NCI-H1092 (cell line): ENCODE measurements around the gene TREX2.

Experiments used
- DNase-seq: peaks from one replicate; lab custom pipeline; 2025; lab: John Stamatoyannopoulos, UW

Gene TREX2, protein sequence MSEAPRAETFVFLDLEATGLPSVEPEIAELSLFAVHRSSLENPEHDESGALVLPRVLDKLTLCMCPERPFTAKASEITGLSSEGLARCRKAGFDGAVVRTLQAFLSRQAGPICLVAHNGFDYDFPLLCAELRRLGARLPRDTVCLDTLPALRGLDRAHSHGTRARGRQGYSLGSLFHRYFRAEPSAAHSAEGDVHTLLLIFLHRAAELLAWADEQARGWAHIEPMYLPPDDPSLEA

DNA sequence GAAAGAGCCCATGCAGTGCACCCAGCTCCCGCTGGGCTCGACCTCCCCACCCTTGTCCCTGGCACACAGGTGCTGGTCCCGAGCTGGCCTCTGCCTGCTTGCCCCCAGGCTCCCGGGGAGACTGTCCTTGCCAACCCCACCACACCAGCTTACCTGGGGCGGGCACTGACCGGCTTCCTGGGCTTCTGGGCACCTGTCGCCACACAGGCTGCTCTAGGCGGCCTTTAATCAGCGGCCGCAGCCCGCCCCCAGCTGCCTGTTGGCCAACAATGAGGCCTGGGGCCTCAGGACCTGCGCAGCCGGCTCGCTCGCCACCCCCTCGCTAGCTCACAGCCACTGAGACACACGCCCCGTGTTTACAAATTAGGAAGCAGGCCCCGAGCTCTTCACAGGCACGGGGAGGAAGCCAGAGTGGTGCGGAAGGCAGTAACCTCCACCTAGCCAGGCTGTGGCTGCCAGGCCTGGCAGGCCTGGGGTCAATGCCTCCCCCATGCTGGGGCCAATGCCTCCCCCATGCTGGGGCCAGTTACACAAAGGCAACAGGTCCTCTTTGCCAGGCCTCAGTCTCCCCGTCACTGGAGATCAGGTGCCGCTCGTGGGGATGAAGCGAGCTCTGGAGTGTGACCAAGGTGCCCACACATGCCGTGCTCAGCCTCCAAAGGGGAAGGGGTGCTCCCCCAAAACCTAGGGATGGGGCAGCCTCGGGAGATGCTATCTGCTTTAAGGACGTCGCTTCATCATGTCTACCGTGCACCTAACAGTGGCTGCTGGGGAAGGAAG, at the start of gene TREX2:
Gene TREX2, minus strand, starts transcription at position 201 of the 780 bp plus-strand sequence. CDS start 626 bp downstream, outside the sequence.
- no peak for DNase-seq

DNA sequence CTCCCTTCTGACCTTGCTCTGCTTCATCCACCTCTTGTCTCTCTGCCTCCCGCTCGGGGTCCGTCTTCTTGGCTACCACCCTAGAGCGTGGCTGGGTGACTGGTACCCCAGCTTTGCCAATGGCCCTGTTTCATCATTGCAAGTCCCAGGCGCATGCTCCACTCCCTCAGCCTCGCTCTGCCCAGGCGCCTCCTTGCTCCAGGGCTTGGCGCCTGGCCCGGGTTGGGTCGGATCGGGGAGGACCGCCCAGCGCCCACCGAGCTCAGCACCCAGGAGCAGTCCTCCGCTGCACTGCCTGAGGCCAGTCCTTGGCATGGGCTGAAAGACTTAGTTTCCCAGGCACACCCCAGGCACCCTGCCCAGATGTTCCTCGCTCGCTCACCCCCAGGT, 49.5 kb upstream of the TREX2 start:
- peak; percentile 39 for DNase-seq

DNA sequence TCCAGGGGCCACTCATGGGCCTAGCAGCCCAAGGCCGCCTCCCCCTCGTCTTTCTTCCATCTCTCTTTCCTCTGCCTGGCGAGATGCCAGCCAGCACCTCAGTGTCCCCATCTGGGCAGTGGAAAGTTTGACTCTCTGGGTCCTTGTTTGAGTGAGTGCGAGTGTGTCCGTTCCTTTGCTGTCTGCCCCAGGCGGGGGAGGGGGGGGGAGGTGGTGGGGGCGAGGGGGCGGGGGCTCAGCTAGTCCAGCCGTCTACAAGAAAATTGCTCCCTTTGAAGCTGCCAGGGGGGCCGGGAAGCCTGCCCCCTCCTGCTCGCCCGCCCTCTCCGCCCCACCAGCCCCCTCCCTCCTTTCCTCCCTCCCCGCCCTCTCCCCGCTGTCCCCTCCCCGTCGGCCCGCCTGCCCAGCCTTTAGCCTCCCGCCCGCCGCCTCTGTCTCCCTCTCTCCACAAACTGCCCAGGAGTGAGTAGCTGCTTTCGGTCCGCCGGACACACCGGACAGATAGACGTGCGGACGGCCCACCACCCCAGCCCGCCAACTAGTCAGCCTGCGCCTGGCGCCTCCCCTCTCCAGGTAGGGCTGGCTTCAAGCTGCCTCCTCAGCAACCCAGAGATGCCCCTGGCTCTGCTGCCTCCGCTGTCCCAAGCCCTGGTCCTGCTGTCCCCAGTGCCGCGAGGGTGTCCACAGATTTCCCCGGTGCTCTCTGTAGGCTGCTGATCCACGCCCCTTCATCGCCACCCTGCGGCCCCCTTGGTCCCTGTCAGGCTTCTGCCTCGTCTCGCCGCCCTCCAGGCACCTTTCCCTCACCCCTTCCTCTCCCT, 48.9 kb upstream of the TREX2 start, which contains the start of gene BGN:
Gene BGN, plus strand, starts transcription at position 440 of the 821 bp plus-strand sequence. CDS start 9,652 bp downstream, outside the sequence.
- peak; percentile 39 for DNase-seq

DNA sequence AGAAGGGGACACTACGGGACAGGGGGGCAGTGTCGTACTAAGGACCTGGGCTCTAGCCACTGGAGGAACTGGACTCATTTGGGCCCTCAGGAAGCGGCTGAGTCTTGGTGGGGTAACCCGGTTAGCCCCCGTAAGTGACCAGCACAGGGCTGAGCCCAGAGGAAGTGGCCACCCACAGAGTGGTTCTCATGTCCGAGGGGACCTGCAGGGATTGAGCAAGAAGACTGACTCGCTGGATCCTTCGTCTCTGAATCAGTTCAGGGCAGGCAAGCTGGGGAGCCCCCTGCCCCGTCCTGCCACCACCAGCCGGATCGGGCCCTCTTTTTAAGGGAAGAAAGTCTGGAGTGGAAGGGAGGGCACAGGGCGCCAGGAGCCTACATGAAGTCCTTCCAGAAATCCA, 48.2 kb upstream of the TREX2 start:
- DNase-seq = no peak

DNA sequence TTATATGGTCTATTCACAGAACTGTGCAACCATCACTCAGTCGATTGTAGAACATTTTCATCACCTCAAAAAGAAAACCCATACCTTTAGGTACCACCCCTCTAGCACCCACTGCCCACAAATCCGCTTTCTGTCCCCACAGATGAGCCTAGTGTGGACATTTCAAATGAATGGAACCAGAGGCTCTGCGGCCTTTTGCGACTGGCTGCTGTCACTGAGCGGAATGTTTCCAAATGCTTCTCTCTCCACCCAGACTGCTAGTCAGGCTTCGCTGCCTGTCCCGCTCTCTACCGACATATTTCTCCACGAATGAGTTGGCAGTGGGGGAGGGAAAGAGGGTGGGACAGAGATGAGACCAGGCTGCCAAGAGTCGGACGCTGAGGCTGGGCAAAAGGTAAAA, 47.2 kb upstream of the TREX2 start:
- DNase-seq = no peak

DNA sequence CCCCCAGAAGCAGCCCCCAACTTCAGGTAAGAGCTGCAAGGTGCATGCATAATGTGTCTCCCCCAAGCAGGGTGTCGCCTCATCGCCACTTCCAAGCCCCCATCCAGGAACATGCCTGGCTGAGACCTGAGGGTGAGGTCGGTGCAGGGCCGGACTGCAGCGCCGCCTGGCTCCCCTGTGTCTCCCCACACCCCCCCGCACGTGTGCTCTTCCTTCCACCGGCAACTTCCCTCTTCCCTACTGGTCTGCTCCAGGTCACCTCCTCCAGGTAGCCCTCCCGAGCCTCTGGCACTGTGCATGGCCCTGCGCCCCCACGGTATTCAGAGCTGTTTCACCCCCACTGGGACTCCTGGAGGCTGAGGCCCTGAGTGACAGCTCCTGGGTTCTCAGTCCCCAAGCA, 46.7 kb upstream of the TREX2 start:
- DNase-seq = no peak

DNA sequence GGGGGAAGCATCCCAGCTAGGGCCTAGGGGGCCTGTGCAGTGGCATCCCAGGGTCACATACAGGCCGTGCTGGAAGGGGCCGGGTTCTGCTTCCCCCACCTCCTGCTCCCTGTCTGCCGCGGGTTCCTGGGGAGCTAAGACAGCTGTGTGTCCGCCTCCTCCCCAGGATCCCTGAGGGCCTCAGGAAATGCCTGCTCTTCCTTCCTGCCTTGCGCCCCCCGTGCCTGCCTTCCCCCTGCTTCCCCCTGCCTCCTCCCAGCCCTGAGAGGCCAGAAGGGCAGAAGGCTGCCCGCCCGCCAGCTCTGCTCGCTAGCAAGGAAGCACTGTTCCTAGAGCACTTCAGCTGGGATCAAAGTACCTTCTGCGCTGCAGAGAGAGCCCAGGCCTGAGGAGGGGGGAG, 46.1 kb upstream of the TREX2 start:
- DNase-seq = no peak

DNA sequence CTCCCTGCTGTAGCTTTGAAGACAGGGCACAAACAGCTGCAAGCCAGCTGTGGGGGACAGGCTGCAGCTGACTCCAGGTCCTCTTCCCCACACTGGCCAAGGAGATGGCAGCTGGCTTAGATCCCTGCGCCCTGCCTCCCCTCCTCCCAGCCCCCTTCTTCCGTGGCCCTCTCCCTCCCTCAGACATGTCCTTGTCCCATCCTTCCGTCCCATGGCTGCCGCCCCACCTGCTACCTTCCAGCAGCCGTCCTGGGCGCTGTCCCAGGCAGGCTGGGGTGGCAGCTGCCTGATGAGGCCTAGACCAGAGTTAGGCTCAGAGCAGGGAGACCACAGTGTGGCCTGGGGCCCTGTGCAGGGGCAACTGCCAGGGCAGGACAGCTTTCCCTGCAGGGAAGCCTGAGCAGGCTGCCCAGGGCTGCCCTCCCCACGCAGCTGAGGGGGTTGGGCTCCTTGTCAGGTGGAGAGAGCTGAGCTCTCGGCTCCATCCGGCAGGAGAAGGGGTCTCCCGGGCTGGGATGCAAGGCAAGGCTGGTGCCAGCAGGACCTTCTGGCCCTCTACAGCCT, 45.6 kb upstream of the TREX2 start:
- no peak for DNase-seq

DNA sequence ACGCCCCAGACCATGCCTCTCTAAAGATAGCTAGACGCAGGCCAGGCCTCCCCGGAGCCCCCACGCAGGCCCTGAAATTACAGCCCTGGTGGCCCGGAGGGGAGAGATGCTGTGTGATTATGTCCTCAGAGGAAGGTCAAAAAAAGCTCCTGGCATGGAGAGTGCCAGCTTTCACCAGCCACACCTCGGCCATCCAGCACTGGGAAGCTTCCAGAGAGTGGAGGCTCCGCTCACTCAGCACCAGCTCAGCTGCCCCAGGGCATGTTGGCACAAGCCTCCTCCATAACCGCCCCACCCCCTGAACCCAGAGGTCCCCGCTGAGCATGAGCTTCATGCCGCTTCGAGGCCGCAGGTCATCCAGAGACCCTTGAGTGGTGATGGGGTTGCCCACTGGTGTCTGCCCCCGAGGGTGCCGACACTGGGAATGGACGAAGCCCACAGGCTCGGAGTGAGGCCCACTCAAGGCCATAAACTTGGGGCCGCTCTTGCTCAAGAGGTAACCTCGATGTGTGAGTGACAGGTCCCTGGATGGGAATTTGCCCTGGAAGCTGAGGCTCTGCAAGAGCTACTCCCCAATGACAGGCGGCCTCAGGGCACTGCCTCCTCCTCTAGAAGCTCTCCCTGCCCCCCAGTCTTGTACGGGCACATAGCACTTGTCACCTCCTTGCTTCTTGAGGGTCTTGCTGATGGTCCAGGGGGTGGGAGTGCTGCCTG, 44.5 kb upstream of the TREX2 start:
- no peak for DNase-seq

DNA sequence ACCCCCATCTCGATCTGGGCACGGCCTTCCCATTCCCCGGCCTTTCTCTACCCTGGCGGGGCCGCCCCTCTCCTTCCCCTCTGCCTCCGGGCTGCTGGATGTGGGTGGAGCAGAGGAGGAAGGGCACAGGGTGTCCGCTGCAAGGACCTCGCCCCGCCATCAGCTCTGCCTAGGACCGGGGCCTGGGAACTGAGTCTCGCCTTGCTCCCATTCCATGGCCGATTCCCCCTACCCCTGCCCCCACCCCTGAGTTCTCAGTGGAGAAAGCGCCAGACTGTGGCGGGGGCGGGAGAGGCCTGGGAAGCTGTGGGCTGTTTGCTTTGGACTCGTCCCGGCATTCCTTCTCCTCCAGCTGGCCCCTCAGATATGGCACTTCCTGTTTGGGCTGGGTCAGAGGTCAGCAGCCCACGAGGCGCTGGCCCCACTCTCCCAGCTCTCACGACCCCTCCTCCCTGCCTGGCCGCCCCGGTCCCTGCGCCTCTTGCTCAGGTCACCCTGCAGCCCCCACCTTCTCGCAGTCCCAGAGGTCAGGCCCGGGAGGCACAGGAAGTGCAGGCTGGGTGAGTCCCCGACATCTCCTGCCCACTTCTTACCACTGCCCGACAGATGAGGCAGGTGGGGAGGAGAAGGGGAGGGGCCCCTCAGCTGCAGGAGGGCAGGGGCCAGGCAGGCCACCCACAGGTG, 42.5 kb upstream of the TREX2 start:
- no peak for DNase-seq

DNA sequence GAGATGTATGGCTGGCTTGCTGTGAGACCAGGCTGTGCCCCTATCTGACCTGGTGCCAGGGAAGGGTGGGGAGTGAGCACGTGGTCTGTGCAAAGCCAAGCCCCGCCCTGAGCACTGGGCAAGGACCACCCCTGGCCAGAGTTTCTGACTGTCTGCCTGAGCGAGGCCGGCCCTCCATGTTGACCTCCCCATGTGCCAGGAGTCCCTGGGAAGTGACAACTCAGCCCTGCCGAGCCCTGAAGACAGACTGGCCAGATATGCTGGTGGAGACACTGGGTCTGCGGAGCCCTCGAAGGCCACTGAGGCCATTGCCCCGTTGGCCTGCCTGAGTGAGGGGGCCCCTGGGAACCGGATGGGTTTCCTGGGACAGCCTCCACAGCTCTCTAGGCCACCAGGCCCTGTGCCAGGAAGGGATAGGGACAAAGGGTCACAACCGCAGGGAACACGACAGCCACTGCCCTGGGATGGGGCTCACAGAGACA, 41.8 kb upstream of the TREX2 start:
- DNase-seq = no peak

DNA sequence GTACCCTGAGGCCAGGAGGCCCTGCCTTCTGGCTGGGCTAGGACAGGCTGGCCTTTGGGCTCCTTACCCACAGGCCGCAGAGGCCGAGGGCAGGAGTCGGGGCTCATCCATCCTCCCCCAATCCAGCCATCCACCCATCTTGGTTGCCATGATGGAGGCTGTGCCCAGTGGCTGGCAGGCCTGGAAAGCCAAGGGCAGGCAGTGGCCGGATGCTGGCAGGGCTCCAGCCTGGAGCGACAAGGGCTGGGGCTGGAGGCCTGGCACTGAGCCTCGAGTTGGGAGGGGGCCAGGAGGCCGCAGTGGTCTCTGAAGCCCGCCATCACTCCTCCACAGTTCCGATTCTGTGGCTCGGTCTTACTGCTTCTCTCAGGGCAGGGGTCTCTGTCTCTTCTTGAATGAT, 40.3 kb upstream of the TREX2 start:
- DNase-seq = no peak

DNA sequence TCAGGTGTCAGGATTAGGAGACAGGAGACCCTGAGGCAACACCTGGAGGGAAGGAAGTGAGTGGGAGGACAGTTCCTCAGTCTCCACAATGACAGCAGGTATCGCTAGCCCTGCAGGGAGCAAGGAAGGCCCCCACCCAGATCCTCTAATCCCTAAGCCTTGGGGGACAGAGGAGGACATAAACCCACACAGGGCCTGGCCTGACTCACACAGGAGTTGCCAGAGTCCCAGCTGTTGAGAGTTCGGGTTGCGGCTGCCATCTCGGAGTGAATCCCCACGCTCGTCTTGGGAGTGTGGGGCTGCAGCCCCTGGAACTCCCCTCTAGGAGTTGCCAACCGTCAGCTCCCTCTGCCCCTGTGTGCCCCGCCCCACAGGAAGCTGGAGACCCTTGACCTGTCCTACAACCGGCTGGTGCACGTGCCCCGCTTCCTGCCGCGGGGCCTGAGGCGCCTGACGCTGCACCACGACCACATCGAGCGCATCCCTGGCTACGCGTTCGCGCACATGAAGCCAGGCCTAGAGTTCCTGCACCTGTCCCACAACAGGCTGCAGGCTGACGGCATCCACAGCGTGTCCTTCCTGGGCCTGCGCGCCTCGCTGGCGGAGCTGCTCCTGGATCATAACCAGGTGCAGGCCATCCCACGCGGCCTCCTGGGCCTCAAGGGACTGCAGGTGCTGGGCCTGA, 39.7 kb upstream of the TREX2 start:
- DNase-seq = no peak

DNA sequence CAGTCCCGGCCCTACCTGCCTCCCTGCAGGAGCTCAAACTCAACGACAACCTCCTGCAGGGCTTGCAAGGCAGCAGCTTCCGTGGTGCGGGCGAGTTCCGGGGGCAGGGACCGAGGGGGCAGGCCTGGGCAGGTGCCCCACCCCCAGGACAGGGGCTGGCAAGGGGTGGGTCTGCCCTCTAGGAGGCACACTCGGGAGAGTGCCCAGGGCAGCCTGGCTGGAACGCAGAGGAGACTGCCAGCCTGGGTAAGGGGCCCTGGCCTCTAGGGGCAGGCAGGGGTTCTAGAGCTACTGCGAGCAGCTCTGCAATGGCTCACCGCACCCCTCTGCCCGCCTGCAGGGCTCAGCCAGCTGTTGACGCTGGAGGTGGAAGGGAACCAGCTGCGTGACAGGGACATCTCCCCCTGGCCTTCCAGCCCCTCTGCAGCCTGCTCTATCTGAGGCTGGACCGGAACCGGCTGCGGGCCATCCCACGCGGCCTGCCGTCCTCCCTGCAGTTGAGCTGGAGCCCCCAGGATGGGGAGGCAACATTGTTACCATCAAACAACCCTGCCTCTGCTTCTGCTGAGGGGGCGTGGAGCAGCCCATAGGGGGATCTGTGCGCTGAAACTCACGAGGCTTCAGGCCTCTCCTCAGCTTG, 36.6 kb upstream of the TREX2 start:
- no peak for DNase-seq

DNA sequence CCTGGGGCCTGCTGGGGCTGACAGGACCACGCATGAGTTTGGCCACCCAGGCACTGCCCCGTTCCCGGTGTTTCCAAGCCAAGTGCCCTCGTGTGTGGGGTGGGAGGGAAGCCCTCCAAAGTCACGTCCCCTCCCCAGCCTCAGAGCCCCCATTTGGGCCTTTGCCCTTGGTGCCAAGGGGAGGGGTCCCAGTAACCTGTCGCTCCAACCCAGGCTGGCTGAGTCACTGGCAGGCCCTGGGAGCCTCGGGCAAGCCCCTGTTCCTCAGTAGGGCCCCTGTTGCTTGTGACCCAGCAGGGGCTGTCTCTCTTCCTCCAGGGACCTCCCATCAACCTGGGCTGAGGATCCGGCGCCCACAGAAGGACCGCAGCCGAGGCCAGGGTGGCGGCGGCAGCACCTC, 35.2 kb upstream of the TREX2 start:
- no peak for DNase-seq

DNA sequence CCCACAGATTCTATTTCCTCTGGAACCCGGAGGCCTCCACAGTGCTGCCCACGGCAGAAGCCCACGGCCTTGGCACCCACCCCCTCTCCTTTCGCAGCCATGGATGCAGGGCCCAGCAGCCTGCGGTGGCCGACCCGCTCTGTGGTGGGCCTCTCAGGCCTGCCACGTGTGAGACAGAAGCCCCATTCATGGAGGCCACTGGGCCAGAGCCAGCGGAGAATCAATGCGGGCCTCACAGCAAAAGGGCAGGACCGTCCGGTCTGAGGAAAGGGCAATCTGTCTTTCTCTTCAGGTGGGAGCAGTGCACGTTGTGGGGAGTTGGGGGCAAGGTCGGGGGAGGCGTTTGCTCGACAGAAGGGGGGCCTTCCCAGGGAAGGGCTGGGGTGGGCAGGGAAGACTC, 32.9 kb upstream of the TREX2 start:
- no peak for DNase-seq

DNA sequence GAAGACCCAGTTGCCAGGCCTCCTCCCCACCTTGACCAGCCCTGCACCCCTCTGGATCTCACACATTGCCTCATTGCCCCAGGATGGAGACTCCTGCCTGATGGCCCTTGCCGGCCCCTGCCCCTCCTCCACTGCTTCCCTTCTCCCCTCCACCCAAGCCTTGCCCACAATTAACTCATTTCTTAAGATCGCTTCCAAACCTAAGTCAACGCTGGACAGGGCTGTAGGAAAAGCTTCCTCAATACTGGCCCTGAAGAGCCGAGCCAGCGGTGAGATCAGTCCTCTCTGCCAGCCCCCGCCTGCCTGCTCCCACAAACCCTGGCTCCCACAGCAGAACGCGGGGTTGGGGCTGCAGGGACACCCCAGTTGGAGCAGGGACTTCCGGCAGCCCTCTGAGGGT, 32.0 kb upstream of the TREX2 start:
- no peak for DNase-seq

DNA sequence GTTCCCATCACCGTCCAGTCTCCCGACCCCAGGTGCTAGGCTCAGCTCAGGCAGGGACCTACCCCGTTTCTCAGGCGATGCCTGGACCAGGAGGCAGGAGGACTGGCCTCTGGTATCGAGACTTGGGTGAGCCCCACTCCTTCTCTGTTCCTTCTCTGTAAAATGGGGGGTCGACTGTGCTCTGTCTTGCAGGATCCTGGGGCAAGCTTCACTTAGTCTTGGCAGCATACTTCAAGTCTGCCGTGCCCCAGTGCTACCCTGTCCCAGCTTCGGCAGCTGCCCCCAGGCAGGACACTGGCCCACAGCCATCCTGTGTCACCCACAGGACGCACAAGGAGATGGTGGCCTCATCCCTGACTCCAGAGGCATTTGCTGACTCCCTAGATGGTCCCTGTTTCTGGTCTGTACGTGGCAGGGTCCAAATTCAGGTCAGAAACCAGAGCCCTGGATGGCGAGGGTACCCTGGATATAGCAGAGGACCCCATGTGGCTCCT, 31.6 kb upstream of the TREX2 start:
- no peak for DNase-seq

DNA sequence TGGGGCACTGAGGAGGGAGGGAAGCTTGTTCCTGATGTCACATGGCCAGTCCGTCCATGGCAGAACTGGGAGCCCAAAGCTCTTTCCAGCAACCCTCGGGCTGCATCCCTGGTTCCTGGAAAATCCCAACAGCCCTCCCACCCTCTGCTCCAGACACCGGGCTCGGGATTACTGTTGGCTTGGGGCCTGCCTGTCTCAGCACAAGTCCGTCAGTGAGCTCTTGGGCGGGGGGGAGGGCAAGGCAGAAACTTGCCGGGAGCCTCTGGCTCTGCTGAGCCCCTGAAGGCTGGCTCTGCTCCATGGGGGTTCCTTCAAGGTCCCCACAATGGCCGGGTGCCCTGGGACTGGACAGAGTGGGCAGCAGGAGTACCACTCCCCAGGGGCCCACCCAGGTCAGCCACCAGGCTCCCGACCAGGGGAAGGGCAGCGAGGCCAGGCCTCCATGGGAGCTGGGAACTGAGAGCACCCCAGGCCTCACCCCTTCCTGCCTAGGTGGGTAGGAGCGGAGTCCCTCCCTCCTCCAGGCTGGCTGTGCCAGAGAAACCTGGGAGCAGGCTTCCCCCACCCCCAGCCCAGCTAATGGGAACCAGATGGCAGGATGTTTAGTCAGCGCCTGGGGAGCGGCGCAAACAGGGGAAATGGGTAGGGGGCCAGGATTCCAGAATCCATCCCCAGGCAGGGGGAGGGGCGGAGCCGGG, 31.0 kb upstream of the TREX2 start:
- no peak for DNase-seq
